Thoracic aorta (tissue), 2 donors: ENCODE measurements around the gene VARS1. TPM values are rescaled to one million over a fixed set of nuclear protein-coding genes. Genes with fewer than 3 reads are reported as not detected.

Experiments
- ATAC-seq: fragments of 150-250 bp; one replicate; pipeline ENCODE4 v1.8.0; 2017; ENCODE audit warnings: low read depth; ENCODE audit not compliant: insufficient number of reproducible peaks, low FRiP score
- DNase-seq: peaks from one replicate; pipeline ENCODE4 v3.0.0-alpha.2; 2020; ENCODE audit warnings: low spot score
- H3K27ac ChIP-seq, 2 donors: fragments of 200-600 bp; sonication (generic); 1 replicate in 1 of 2; 2 replicates in 1 of 2; pipeline ENCODE4 v1.5.1; 2016; ENCODE audit warnings: mild to moderate bottlenecking in 2 of 2, moderate library complexity in 2 of 2
- H3K27me3 ChIP-seq: fragments of 200-600 bp; sonication (generic); replicated peaks from 2 replicates; pipeline ENCODE4 v1.6.0; 2016; ENCODE audit warnings: mild to moderate bottlenecking; ENCODE audit not compliant: insufficient read depth
- H3K36me3 ChIP-seq: fragments of 200-600 bp; sonication (generic); one replicate; pipeline ENCODE4 v1.5.1; 2016
- H3K4me1 ChIP-seq, 2 donors: fragments of 200-600 bp; sonication (generic); 1 replicate in 1 of 2; 2 replicates in 1 of 2; pipeline versions ENCODE4 v1.5.1 to v1.6.0; 2016; ENCODE audit warnings: low read depth in 2 of 2, mild to moderate bottlenecking in 1 of 2; ENCODE audit not compliant: control insufficient read depth in 1 of 2
- H3K4me3 ChIP-seq: fragments of 200-600 bp; sonication (generic); 2 replicates; pipeline ENCODE4 v1.5.1; 2016; ENCODE audit warnings: mild to moderate bottlenecking
- H3K9me3 ChIP-seq: fragments of 200-600 bp; sonication (generic); 2 replicates; pipeline ENCODE4 v1.5.1; 2016
- total RNA-seq, 2 donors: library from RNA; depleted of rRNA; stranded (reverse); fragments of >200 nt; gene quantifications; one replicate each; pipeline versions ENCODE4 v1.1.0 to v1.2.3, GENCODE V29; 2016
- TF ChIP-seq, protein P1 (sequence below): fragments of 200-600 bp; sonication (generic); IDR thresholded peaks from one replicate; pipeline ENCODE4 v1.5.1; 2019; ENCODE audit warnings: antibody characterized with exemption

VARS1 gene
- total RNA-seq, 2 donors from 2014 or later, result 24.8 to 46.8 TPM

GRCh38 chr6:31782126-31782855, 13.3 kb downstream of the VARS1 start:
- Histone ChIP-seq H3K4me3 (no peak overlapping the region), H3K4me1 (peaks cover under 1% of the 10 kb centered on the region in 2 donors), H3K9me3 (no peaks in the 10 kb centered on the region), H3K36me3 (peaks cover 50% of the 10 kb centered on the region), H3K27ac (no peak overlapping the region), H3K27me3 (no peaks in the 10 kb centered on the region)
- TF ChIP-seq, protein P1, sequence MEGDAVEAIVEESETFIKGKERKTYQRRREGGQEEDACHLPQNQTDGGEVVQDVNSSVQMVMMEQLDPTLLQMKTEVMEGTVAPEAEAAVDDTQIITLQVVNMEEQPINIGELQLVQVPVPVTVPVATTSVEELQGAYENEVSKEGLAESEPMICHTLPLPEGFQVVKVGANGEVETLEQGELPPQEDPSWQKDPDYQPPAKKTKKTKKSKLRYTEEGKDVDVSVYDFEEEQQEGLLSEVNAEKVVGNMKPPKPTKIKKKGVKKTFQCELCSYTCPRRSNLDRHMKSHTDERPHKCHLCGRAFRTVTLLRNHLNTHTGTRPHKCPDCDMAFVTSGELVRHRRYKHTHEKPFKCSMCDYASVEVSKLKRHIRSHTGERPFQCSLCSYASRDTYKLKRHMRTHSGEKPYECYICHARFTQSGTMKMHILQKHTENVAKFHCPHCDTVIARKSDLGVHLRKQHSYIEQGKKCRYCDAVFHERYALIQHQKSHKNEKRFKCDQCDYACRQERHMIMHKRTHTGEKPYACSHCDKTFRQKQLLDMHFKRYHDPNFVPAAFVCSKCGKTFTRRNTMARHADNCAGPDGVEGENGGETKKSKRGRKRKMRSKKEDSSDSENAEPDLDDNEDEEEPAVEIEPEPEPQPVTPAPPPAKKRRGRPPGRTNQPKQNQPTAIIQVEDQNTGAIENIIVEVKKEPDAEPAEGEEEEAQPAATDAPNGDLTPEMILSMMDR, result no peak
- no peak for DNase-seq
- ATAC-seq, result no peak

DNA sequence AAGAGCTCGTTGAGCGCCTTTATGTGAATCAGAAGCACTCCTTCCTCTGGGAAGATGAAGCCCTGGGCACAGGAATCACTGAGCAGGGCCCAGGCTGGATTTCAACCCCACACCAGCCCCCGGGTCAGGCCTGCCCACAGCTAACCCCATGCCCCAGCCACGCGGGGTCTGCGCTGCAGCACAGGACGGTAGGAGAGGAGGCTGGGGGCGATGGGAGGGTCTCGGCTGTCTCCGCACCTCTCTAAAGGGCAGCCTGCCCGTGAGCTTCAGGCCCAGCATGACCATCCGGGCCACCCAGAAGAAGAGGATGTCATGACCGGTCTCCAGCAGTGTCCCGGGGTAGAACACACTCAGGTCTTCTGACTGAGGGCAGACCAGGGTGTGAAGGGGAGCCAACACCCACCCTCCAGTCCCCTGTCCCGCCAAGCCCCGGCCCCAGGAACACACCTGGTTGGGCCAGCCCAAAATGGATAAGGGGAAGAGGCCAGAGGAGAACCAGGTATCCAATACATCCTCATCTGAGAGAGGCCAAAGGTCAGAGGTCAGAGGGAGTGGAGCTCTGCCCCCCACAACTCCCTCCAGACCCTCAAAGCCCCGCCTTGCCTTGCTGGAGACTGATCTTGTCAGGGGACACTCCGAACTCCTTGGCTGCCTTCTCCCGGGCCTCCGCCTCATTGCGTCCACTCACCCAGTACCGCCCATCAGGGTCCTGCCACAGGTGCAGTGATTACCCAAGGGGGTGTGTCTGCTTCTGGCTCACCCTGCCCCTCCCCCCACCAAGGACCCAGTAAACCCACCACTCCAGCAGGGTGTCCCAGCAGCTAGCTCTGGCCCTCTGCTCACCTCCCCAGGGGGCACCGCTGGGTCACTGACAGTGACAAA, 14.1 kb downstream of the VARS1 start:
- DNase-seq (no peak), ATAC-seq (no peak)
- no peak overlapping the region for H3K27ac ChIP-seq
- H3K36me3 ChIP-seq, result peaks cover 50% of the 10 kb centered on the region
- no peaks in the 10 kb centered on the region for H3K9me3 ChIP-seq
- TF ChIP-seq, protein P1, result no peak
- H3K4me1 ChIP-seq, result peaks cover 6 to 8% of the 10 kb centered on the region in 2 donors
- H3K27me3 ChIP-seq, result no peaks in the 10 kb centered on the region
- no peak overlapping the region for H3K4me3 ChIP-seq

DNA sequence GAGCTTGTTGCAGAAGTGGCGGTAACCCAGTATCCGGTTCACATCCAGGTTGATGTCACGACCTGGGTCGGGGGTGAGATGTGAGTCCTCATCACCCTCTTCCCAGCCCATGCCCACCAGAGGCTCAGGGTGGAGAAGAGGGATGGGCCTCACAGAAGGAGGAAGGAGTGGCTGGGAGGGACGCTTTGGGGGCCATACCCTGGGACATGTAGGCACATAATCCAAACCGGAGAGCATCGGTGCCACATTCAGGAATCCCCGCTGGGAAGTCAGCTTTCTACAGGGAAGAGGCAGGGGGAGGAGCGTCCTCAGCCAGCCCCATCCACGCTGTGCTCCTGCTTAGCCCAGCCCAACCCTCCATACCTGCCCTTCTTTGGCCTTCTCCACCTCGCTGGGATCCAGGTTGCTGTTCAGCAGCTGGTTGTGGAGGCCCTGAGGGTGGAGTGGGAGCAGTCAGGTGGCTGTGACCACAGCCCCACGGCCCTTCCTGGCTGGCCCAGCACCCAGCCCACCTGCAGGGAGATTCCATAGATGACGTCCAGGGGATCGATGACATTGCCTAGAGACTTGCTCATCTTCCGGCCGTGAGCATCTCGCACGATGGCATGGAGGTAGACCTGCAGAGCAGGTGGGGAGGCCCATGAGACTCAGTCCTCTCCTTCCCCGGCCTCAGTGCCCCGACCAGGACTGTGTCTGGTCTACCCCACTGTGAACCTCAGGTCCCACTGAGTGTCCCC, 14.9 kb downstream of the VARS1 start:
- no peak for DNase-seq
- H3K4me1 ChIP-seq, result peaks cover 6 to 9% of the 10 kb centered on the region in 2 donors
- no peak overlapping the region for H3K4me3 ChIP-seq
- H3K9me3 ChIP-seq, result no peaks in the 10 kb centered on the region
- TF ChIP-seq, protein P1, result no peak
- peaks cover 50% of the 10 kb centered on the region for H3K36me3 ChIP-seq
- H3K27ac ChIP-seq, result no peak overlapping the region
- ATAC-seq, result no peak
- no peaks in the 10 kb centered on the region for H3K27me3 ChIP-seq

GRCh38 chr6:31779908-31780307, 15.6 kb downstream of the VARS1 start:
- Histone ChIP-seq H3K27me3 (no peaks in the 10 kb centered on the region), H3K36me3 (peaks cover 42% of the 10 kb centered on the region), H3K9me3 (no peaks in the 10 kb centered on the region), H3K27ac (no peak overlapping the region), H3K4me3 (no peak overlapping the region), H3K4me1 (peaks cover 6 to 9% of the 10 kb centered on the region in 2 donors)
- ATAC-seq (no peak), DNase-seq (no peak)
- TF ChIP-seq, protein P1, result no peak
